Measurements from ENCODE around the gene IGF2.

IGF2 gene

GRCh38 chr11:2171591-2172003 lies 32.4 kb upstream of the IGF2 start, which contains the start of gene TH:
Gene TH (minus strand): TSS chr11:2171815. CDS start chr11:2171786, 29 bp downstream.
- no peak within 1 kb of the TSS for H3K27ac ChIP-seq (ENCODE audit: insufficient read depth, low read depth, low read length, poor library complexity, severe bottlenecking)
- 84% methylated on average over 15 to 17 of the region's 17 CpGs for WGBS, 2 experiments

GRCh38 chr11:2169626-2170570 lies 30.7 kb upstream of the IGF2 start:
- WGBS, 2 experiments = 89 to 90% methylated on average over 45 of the region's 45 CpGs

More at GRCh38 chr11:2171591-2172003, 32.4 kb upstream of the IGF2 start, which contains the start of gene TH:
- Histone ChIP-seq H3K9me3 (ENCODE audit: control insufficient read depth, low read length) (no peaks in the 10 kb centered on the region), H3K4me3 (ENCODE audit: insufficient read depth, low read depth, low read length) (no peak within 1 kb of the TSS), H3K27me3 (ENCODE audit: control insufficient read depth, insufficient read depth, low read length, poor library complexity, severe bottlenecking) (peaks cover 4% of the 10 kb centered on the region), H3K36me3 (ENCODE audit: control insufficient read depth, insufficient read depth, low read length) (no peaks in the 10 kb centered on the region), H3K4me1 (ENCODE audit: control insufficient read depth, insufficient read depth, low read length) (peaks cover 32% of the 10 kb centered on the region)

DNA sequence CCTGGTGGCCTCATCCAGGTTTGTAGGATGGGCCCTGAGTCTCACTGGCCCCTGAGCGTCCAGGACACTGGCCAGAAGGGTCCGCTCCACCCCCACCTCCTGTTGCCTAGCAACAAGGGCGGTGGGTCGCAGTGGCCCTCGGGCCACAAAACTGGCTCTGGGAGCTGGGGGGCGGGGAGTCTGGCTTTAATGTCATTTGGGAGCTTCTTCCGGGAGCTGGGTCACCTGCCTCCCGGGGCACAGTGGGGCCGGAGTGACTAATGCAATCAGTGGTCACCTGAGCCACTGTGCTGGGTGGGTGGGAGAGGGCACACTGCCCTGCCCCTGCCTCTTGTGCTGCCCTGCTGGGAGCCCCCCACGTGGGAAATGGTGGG lies 29.8 kb upstream of the IGF2 start:
- Histone ChIP-seq H3K27me3 (ENCODE audit: control insufficient read depth, insufficient read depth, low read length, poor library complexity, severe bottlenecking) (peaks cover 8% of the 10 kb centered on the region), H3K27ac (ENCODE audit: insufficient read depth, low read depth, low read length, poor library complexity, severe bottlenecking) (no peak overlapping the region), H3K4me1 (ENCODE audit: control insufficient read depth, insufficient read depth, low read length) (peaks cover 32% of the 10 kb centered on the region), H3K4me3 (ENCODE audit: insufficient read depth, low read depth, low read length) (no peak overlapping the region), H3K36me3 (ENCODE audit: control insufficient read depth, insufficient read depth, low read length) (no peaks in the 10 kb centered on the region), H3K9me3 (ENCODE audit: control insufficient read depth, low read length) (no peaks in the 10 kb centered on the region)
- WGBS, 2 experiments = 72% methylated on average over 10 of the region's 10 CpGs

More at GRCh38 chr11:2169626-2170570, 30.7 kb upstream of the IGF2 start:
- Histone ChIP-seq H3K27ac (ENCODE audit: insufficient read depth, low read depth, low read length, poor library complexity, severe bottlenecking) (no peak overlapping the region), H3K36me3 (ENCODE audit: control insufficient read depth, insufficient read depth, low read length) (no peaks in the 10 kb centered on the region), H3K27me3 (ENCODE audit: control insufficient read depth, insufficient read depth, low read length, poor library complexity, severe bottlenecking) (peaks cover 8% of the 10 kb centered on the region), H3K9me3 (ENCODE audit: control insufficient read depth, low read length) (no peaks in the 10 kb centered on the region), H3K4me3 (ENCODE audit: insufficient read depth, low read depth, low read length) (no peak overlapping the region), H3K4me1 (ENCODE audit: control insufficient read depth, insufficient read depth, low read length) (peaks cover 32% of the 10 kb centered on the region)

GRCh38 chr11:2168286-2169004 lies 29.3 kb upstream of the IGF2 start:
- Histone ChIP-seq H3K4me1 (ENCODE audit: control insufficient read depth, insufficient read depth, low read length) (peaks cover 32% of the 10 kb centered on the region), H3K36me3 (ENCODE audit: control insufficient read depth, insufficient read depth, low read length) (no peaks in the 10 kb centered on the region), H3K9me3 (ENCODE audit: control insufficient read depth, low read length) (no peaks in the 10 kb centered on the region), H3K4me3 (ENCODE audit: insufficient read depth, low read depth, low read length) (no peak overlapping the region), H3K27ac (ENCODE audit: insufficient read depth, low read depth, low read length, poor library complexity, severe bottlenecking) (no peak overlapping the region), H3K27me3 (ENCODE audit: control insufficient read depth, insufficient read depth, low read length, poor library complexity, severe bottlenecking) (peaks cover 8% of the 10 kb centered on the region)
- 93 to 94% methylated on average over 33 of the region's 33 CpGs for WGBS, 2 experiments

DNA sequence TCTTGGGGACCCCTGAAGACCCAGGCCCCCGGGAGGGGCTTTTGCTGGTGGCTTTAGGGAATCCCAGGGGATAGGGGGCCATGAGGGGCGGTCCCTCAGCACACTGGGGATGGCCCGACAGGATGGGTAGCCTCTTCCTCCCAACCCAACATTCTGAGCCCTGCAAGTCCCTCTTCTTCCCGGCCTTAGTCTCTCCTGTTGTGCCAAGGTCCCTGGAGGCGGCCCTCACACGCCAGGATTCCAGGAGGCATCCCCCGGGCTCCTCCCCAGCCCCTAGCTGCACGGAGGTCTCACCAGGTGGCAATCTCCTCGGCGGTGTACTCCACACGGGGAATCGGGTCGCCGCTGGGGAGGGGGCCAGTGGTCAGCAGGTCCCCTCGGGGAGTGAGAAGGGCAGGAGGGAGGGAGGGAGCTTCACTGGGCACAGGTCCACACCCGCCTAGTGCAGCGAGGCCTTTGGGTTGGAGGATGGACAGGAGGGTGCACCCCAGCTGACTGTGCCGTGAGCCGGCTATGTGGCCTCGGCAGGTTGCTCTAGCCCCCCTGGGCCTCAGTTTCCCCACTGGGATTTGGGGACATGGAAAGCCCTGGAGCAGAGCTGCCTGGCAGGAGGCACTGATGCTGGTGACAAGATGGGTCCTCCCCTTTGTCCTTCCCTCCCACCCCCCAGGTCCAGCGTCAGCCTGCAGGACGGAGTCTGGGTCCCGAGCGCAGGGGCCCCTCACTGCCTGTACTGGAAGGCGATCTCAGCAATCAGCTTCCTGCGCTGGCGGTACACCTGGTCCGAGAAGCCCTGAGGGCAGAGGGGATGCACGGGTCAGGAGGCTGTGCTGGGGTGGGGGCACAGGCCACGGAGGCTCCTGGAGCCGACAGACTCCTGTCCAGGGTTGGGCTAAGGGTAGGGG lies 28.2 kb upstream of the IGF2 start:
- H3K4me1 ChIP-seq (ENCODE audit: control insufficient read depth, insufficient read depth, low read length) = peaks cover 32% of the 10 kb centered on the region
- peaks cover 8% of the 10 kb centered on the region for H3K27me3 ChIP-seq (ENCODE audit: control insufficient read depth, insufficient read depth, low read length, poor library complexity, severe bottlenecking)
- H3K36me3 ChIP-seq (ENCODE audit: control insufficient read depth, insufficient read depth, low read length) = no peaks in the 10 kb centered on the region
- no peaks in the 10 kb centered on the region for H3K9me3 ChIP-seq (ENCODE audit: control insufficient read depth, low read length)
- no peak overlapping the region for H3K27ac ChIP-seq (ENCODE audit: insufficient read depth, low read depth, low read length, poor library complexity, severe bottlenecking)
- 82 to 83% methylated on average over 31 of the region's 31 CpGs for WGBS, 2 experiments
- no peak overlapping the region for H3K4me3 ChIP-seq (ENCODE audit: insufficient read depth, low read depth, low read length)

GRCh38 chr11:2166091-2166851 lies 27.1 kb upstream of the IGF2 start:
- Histone ChIP-seq H3K27me3 (ENCODE audit: control insufficient read depth, insufficient read depth, low read length, poor library complexity, severe bottlenecking) (peaks cover 5% of the 10 kb centered on the region), H3K36me3 (ENCODE audit: control insufficient read depth, insufficient read depth, low read length) (no peaks in the 10 kb centered on the region), H3K27ac (ENCODE audit: insufficient read depth, low read depth, low read length, poor library complexity, severe bottlenecking) (no peak overlapping the region), H3K4me1 (ENCODE audit: control insufficient read depth, insufficient read depth, low read length) (peaks cover 24% of the 10 kb centered on the region), H3K4me3 (ENCODE audit: insufficient read depth, low read depth, low read length) (no peak overlapping the region), H3K9me3 (ENCODE audit: control insufficient read depth, low read length) (no peaks in the 10 kb centered on the region)
- 41 to 42% methylated on average over 70 of the region's 70 CpGs for WGBS, 2 experiments

DNA sequence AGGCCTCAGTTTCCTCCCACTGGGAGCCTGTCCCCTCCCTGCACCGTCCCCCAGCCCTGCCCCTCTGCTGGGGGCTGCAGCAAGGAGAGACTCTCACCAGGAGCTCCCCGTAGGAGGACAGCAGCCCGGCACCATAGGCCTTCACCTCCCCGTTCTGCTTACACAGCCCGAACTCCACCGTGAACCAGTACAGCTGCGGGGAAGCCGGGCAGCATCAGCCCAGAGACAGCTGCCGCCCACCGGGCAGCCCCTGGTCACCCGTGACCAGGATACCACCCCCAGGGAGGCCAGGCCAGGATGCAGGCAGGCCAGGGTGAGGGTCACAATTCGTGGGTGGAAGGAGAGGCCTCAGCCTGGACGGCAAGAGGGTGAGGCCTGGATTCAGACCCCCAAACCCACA lies 26.4 kb upstream of the IGF2 start:
- no peak overlapping the region for H3K27ac ChIP-seq (ENCODE audit: insufficient read depth, low read depth, low read length, poor library complexity, severe bottlenecking)
- peaks cover 5% of the 10 kb centered on the region for H3K27me3 ChIP-seq (ENCODE audit: control insufficient read depth, insufficient read depth, low read length, poor library complexity, severe bottlenecking)
- H3K4me1 ChIP-seq (ENCODE audit: control insufficient read depth, insufficient read depth, low read length) = peaks cover 22% of the 10 kb centered on the region
- no peaks in the 10 kb centered on the region for H3K36me3 ChIP-seq (ENCODE audit: control insufficient read depth, insufficient read depth, low read length)
- no peaks in the 10 kb centered on the region for H3K9me3 ChIP-seq (ENCODE audit: control insufficient read depth, low read length)
- H3K4me3 ChIP-seq (ENCODE audit: insufficient read depth, low read depth, low read length) = no peak overlapping the region
- WGBS, 2 experiments = 88 to 91% methylated on average over 13 of the region's 13 CpGs

DNA sequence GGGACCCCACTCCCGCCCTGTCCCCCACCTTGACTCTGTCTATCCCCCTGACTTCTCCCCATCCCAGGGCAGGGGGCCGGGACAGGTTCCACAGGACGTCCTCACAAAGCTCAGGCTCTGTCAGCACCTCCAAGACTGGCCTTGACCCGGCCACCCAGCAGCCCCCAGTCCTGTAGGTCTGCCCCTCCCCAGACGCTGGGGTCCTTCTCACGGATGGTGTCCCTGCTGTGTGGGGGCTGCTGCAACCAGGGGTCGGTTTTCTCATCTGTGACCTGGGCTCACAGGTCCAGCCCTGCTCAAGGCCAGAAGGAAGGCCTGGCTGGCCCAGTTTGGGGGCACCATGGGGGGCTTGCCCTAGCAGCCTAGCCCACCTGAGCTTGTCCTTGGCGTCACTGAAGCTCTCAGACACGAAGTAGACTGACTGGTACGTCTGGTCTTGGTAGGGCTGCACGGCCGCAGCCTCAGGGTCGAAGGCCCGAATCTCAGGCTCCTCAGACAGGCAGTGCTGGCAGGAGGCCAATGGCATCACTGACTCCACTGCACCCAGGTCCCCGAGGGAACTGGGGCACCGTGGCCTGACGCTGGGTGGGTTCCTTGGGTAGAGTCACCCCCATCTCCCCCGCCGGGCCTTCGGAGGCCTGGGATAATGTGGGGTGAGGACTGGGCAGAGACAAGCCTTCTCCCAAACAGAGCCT lies 25.8 kb upstream of the IGF2 start:
- H3K36me3 ChIP-seq (ENCODE audit: control insufficient read depth, insufficient read depth, low read length) = no peaks in the 10 kb centered on the region
- peaks cover 17% of the 10 kb centered on the region for H3K4me1 ChIP-seq (ENCODE audit: control insufficient read depth, insufficient read depth, low read length)
- peaks cover 5% of the 10 kb centered on the region for H3K27me3 ChIP-seq (ENCODE audit: control insufficient read depth, insufficient read depth, low read length, poor library complexity, severe bottlenecking)
- 88 to 93% methylated on average over 20 of the region's 20 CpGs for WGBS, 2 experiments
- H3K27ac ChIP-seq (ENCODE audit: insufficient read depth, low read depth, low read length, poor library complexity, severe bottlenecking) = no peak overlapping the region
- H3K9me3 ChIP-seq (ENCODE audit: control insufficient read depth, low read length) = no peaks in the 10 kb centered on the region
- H3K4me3 ChIP-seq (ENCODE audit: insufficient read depth, low read depth, low read length) = no peak overlapping the region

- Histone ChIP-seq H3K4me3 (ENCODE audit: insufficient read depth, low read depth, low read length) (no peak overlapping the region), H3K9me3 (ENCODE audit: control insufficient read depth, low read length) (no peaks in the 10 kb centered on the region), H3K27me3 (ENCODE audit: control insufficient read depth, insufficient read depth, low read length, poor library complexity, severe bottlenecking) (peaks cover 5% of the 10 kb centered on the region), H3K36me3 (ENCODE audit: control insufficient read depth, insufficient read depth, low read length) (no peaks in the 10 kb centered on the region), H3K27ac (ENCODE audit: insufficient read depth, low read depth, low read length, poor library complexity, severe bottlenecking) (no peak overlapping the region), H3K4me1 (ENCODE audit: control insufficient read depth, insufficient read depth, low read length) (peaks cover 8% of the 10 kb centered on the region)
- 92% methylated on average over 22 of the region's 22 CpGs for WGBS, 2 experiments
Measured at GRCh38 chr11:2164081-2164480, 24.9 kb upstream of the IGF2 start.
